SK-N-MC (cell line): ENCODE data around the gene COL1A2.

Experiments
- EZH2 ChIP-seq: fragments of 200-600 bp; sonication (generic); IDR thresholded peaks from one replicate; pipeline ENCODE4 v1.6.1; 2017; ENCODE audit warnings: antibody characterized with exemption
- POLR2AphosphoS5 ChIP-seq: IDR thresholded peaks from 2 replicates; pipeline ENCODE4 v1.6.1; 2012; ENCODE audit warnings: mild to moderate bottlenecking, low read depth, low read length, borderline replicate concordance

DNA sequence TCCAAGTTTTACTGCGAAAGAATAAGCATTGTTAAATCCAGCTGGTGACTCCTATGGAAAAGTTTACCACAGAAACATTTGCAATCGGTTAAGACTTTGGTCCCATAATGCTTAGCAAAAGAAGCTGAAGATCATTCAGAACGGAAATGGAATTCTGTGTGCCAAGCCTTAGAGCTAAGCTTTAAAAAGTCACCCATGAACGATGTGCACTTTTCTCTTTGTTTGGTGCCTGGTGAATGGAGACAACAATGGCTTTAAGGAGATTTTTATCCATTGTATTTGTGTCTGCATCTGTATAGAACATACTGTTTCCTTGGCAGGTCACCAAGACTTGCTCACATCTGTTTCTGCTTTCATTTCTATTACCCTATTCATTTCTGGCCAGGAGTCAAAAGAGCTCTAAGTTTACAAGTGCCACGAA, 26.3 kb upstream of the COL1A2 start:
- TF ChIP-seq POLR2AphosphoS5, result peak; percentile 68
- no peak for TF ChIP-seq EZH2
